Caco-2 (cell line): ENCODE measurements around the gene PDIA5. TPM values are rescaled to one million over a fixed set of nuclear protein-coding genes. Genes with fewer than 3 reads are reported as not detected.

Source experiments
- BruUV-seq: library from RNA; stranded (reverse); fragments of 400-500 nt; replicated peaks from 2 replicates; lab custom pipeline; 2021; lab: Mats Ljungman, UMichigan
- CTCF ChIA-PET: fragments of 300-600 bp; sonication (Branson Sonifier 250); formaldehyde crosslinking; loops from one replicate; lab custom pipeline; 2022; ENCODE audit warnings: antibody characterized with exemption; lab: Charles Lee
- POLR2A ChIA-PET: fragments of 300-600 bp; sonication (Branson Sonifier 250); formaldehyde crosslinking; loops from one replicate; lab custom pipeline; 2022; ENCODE audit warnings: antibody characterized with exemption; lab: Charles Lee
- DNase-seq, 2 experiments: peaks; one replicate each; pipeline versions ENCODE4 v3.0.0 to v3.0.0-alpha.2; 2020 to 2022
- H3K27me3 ChIP-seq: replicated peaks from 2 replicates; pipeline ENCODE4 v1.6.0; 2011; ENCODE audit warnings: low read length; ENCODE audit not compliant: control insufficient read depth, insufficient read depth
- H3K36me3 ChIP-seq: 2 replicates; pipeline ENCODE4 v1.5.1; 2011; ENCODE audit warnings: low read length; ENCODE audit not compliant: control insufficient read depth, insufficient read depth
- H3K4me1 ChIP-seq: fragments of 250-450 bp; sonication (Bioruptor Pico); 2 replicates; pipeline ENCODE4 v1.5.1; 2020; ENCODE audit warnings: mild to moderate bottlenecking
- H3K4me3 ChIP-seq: 2 replicates; pipeline ENCODE4 v1.5.1; 2011; ENCODE audit warnings: low read depth, mild to moderate bottlenecking, control low read depth, low read length
- H3K9me3 ChIP-seq: fragments of 250-450 bp; sonication (Bioruptor Pico); 2 replicates; pipeline ENCODE4 v1.5.1; 2020; ENCODE audit warnings: mild to moderate bottlenecking, moderate library complexity
- H3K27ac Mint-ChIP-seq: one replicate; pipeline ENCODE4 v1.8.0; 2022; ENCODE audit warnings: mixed read lengths; ENCODE audit not compliant: unreplicated experiment
- H3K27me3 Mint-ChIP-seq: one replicate; pipeline ENCODE4 v1.8.0; 2022; ENCODE audit warnings: mixed read lengths; ENCODE audit not compliant: insufficient read depth, unreplicated experiment
- H3K36me3 Mint-ChIP-seq: one replicate; pipeline ENCODE4 v1.8.0; 2022; ENCODE audit warnings: mild to moderate bottlenecking, mixed read lengths; ENCODE audit not compliant: insufficient read depth, unreplicated experiment
- H3K4me1 Mint-ChIP-seq: one replicate; pipeline ENCODE4 v1.8.0; 2022; ENCODE audit warnings: low read depth, mixed read lengths; ENCODE audit not compliant: unreplicated experiment
- H3K4me3 Mint-ChIP-seq: one replicate; pipeline ENCODE4 v1.8.0; 2022; ENCODE audit warnings: mild to moderate bottlenecking, moderate library complexity, mixed read lengths; ENCODE audit not compliant: unreplicated experiment
- H3K9me3 Mint-ChIP-seq: one replicate; pipeline ENCODE4 v1.8.0; 2022; ENCODE audit warnings: mixed read lengths; ENCODE audit not compliant: unreplicated experiment
- CTCF ChIP-seq, 2 experiments: fragments of 200-600 bp in 1 of 2; IDR thresholded peaks; 1 replicate in 1 of 2; 2 replicates in 1 of 2; pipeline versions ENCODE4 v1.5.1 to v1.8.0; 2011 to 2022; ENCODE audit warnings: antibody characterized with exemption in 1 of 2, control low read depth in 1 of 2, inconsistent platforms in 1 of 2, low read depth in 1 of 2, low read length in 1 of 2, mild to moderate bottlenecking in 1 of 2, moderate library complexity in 1 of 2; ENCODE audit not compliant: insufficient read depth in 1 of 2, severe bottlenecking in 1 of 2, unreplicated experiment in 1 of 2
- intact Hi-C: fragments of 100-400 bp; cut with micrococcal nuclease; formaldehyde crosslinking; loops from one replicate; pipeline ENCODE4 v1.10.0; 2022; ENCODE audit not compliant: unreplicated experiment
- total RNA-seq: library from RNA; stranded (reverse); gene quantifications from 2 replicates; pipeline ENCODE4 v1.2.3, GENCODE V29; 2022

The PDIA5 gene
- total RNA-seq, 1 experiment from 2014 or later, result 48.2 TPM

GRCh38 chr3:123026565-123027291 lies 40.1 kb upstream of the PDIA5 start:
- ChIA-PET POLR2A (interaction anchor here (0.7 kb wide), 2 partner anchors 41 to 642 kb away, joined by 3 read pairs; no protein-coding TSS in a partner anchor), CTCF (interaction anchor here (0.6 to 2.1 kb wide), 8 partner anchors 11 to 1355 kb away, joined by 3 to 20 read pairs (median 4); partner anchors contain the start of genes PDIA5 and SEC22A)
- no TSS peak for BruUV-seq
- DNase-seq, result peak in 1 of 2 experiments; percentile 35
- Histone ChIP-seq H3K27me3 (peaks cover 3% of the 10 kb centered on the region), H3K4me1 (no peaks in the 10 kb centered on the region), H3K9me3 (no peaks in the 10 kb centered on the region), H3K36me3 (no peaks in the 10 kb centered on the region), H3K4me3 (peak overlapping the region; percentile 58)
- Mint-ChIP-seq H3K4me3 (peak overlapping the region; percentile 70), H3K9me3 (no peaks in the 10 kb centered on the region), H3K27ac (no peak overlapping the region), H3K4me1 (peaks cover 12% of the 10 kb centered on the region), H3K36me3 (no peaks in the 10 kb centered on the region), H3K27me3 (peaks cover 14% of the 10 kb centered on the region)
- intact Hi-C loops, result loop anchor here (5.0 to 10.0 kb wide), 4 partner anchors 231 to 644 kb away; partner anchors contain the start of genes DTX3L, FAM162A, MIX23 and PARP9
- no peak for TF ChIP-seq CTCF (IDR thresholded peaks at IDR 0.05; ENCODE audit: insufficient read depth in 1 of 2, low read depth in 1 of 2, low read length in 1 of 2, severe bottlenecking in 1 of 2, unreplicated experiment in 1 of 2)

GRCh38 chr3:123027292-123028232 lies 39.3 kb upstream of the PDIA5 start, which contains the start of gene SEMA5B:
SEMA5B (minus strand) TSS chr3:123027763; CDS start chr3:122961263, 66,500 bp downstream.
- peaks cover 13% of the 10 kb centered on the region for H3K27me3 Mint-ChIP-seq
- H3K27ac Mint-ChIP-seq, result no peak within 1 kb of the TSS
- H3K27me3 ChIP-seq, result peaks cover 3% of the 10 kb centered on the region
- intact Hi-C loops, result loop anchor here (1.0 to 10.0 kb wide), 7 partner anchors 84 to 645 kb away; partner anchors contain the start of genes DTX3L, FAM162A, MIX23 and PARP9
- no peaks in the 10 kb centered on the region for H3K9me3 ChIP-seq
- no peaks in the 10 kb centered on the region for H3K36me3 ChIP-seq
- no peaks in the 10 kb centered on the region for H3K36me3 Mint-ChIP-seq
- no TSS peak for BruUV-seq
- H3K4me3 Mint-ChIP-seq, result peak within 1 kb of the TSS; percentile 70
- CTCF ChIA-PET, result interaction anchor here (0.6 to 2.1 kb wide), 15 partner anchors 9 to 1356 kb away, joined by 3 to 20 read pairs (median 4); partner anchors contain the start of genes PDIA5 and SEC22A
- peak in 1 of 2 experiments; percentile 68 for DNase-seq
- H3K4me3 ChIP-seq, result peak within 1 kb of the TSS; percentile 58
- TF ChIP-seq CTCF (IDR thresholded peaks at IDR 0.05; ENCODE audit: insufficient read depth in 1 of 2, low read depth in 1 of 2, low read length in 1 of 2, severe bottlenecking in 1 of 2, unreplicated experiment in 1 of 2), result peak in 1 of 2 experiments; percentile 24
- no peaks in the 10 kb centered on the region for H3K4me1 ChIP-seq
- POLR2A ChIA-PET, result interaction anchor here (0.7 kb wide), 2 partner anchors 40 to 643 kb away, joined by 3 read pairs; no protein-coding TSS in a partner anchor
- peaks cover 12% of the 10 kb centered on the region for H3K4me1 Mint-ChIP-seq
- no peaks in the 10 kb centered on the region for H3K9me3 Mint-ChIP-seq
